Measurements from ENCODE around the gene VAV1.
"Not testable (repeated sequence)": the region's sequence is repeated elsewhere in the genome, so short reads cannot be mapped to it uniquely, and the experiment has no call there.

Gene VAV1

DNA sequence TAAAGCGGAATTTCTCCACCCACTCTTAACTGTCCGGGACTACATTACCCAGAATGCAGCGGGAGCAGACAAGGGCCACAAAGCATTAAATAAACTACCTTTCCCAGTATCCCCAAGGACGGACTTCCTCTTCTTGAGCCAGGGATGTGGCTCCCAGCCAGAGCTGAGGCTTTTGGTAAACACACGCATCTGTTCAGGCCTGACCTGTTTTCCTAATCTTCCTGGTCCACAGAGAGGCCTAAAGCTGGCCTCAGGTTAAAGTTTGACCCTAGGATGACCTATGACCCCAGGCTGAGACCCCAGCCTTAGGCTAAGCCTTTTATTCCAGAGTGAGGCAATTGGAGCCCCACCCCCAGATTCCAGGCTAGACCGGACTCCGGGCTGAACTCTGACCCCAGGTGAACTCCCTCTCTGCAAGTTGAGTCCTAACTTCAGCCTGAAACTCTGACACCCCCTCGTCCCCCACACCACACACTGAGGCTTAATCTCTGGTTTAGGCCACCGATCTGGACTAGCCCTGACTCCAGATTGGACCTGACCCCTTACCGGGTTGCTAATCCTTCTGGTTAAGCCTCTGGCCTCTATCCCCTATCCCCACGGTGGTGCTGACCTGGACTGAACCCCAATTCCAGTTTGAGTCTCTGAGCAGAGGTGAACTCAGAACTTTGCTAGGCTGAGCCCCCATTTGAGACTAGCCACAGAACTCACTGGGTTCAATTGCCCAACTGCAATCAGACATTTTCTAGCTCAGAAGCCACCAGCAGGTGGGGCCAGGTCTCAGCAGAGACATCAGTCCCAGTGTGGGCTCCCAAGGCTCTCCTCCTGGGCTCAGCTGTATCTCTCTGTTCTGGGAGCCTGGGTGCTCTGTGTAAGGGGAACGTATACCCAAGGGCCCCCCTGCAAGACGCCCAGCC lies 34.4 kb upstream of the VAV1 start:
- peak; percentile 66 for DNase-seq

DNA sequence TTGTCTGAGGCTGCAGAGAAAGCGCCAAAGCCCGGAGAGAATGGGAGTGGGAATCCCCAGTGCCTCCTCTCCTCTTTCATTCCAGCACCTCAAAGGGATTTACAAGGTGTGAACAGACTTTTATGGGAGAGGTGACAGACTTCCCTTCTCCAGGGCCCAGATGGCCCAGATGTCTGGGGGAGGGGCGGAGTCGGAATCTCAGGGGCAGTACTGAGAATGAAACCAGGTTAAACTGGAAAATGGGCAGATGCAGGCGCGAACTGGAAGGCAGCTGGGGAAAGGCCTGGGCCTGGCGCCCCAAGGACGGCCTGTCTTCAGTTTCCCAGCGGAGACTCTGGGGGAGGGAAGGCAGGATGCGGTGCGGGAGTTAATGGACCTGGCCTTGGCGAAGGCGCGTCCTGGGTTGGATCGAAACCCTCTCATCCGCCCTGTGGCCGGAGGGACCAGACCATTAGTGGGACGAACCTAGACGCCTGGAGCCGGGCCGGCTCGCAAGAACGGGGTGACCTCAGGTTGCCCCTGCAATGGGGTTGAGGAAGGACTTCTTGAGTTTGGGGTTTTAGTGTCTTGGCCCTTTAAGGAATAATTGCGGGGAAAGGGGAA lies 33.6 kb upstream of the VAV1 start:
- DNase-seq, result no peak

DNA sequence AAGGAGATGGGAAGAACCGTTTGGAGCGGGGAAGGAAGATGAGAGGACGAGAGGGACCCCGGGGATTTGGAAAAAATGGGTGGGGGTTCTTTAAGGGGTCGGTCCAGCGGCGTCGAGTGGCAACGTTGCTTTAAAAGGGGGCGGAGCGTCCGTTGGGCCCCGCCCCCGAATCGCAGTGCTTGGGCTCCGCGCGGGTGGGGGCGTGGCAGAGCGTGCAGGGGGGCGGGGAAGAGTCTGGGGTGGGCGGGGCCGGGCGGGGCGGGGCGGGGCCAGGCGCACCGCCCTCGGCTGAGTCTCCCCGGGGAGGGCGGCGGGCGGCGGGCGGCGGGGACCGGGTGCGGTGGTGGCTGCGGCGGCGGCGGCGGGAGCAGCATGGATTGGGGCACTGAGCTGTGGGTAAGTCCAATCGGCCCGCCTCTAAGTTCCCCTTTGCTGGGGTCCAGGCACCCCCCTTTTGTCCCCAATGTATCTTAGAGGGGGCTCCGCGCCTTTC lies 33.1 kb upstream of the VAV1 start, which contains the start of gene TRIP10:
Gene TRIP10, plus strand, starts transcription at position 291 of the 493 bp plus-strand sequence. Its CDS starts 82 bp downstream, at position 373.
- DNase-seq, result peak; percentile 70

DNA sequence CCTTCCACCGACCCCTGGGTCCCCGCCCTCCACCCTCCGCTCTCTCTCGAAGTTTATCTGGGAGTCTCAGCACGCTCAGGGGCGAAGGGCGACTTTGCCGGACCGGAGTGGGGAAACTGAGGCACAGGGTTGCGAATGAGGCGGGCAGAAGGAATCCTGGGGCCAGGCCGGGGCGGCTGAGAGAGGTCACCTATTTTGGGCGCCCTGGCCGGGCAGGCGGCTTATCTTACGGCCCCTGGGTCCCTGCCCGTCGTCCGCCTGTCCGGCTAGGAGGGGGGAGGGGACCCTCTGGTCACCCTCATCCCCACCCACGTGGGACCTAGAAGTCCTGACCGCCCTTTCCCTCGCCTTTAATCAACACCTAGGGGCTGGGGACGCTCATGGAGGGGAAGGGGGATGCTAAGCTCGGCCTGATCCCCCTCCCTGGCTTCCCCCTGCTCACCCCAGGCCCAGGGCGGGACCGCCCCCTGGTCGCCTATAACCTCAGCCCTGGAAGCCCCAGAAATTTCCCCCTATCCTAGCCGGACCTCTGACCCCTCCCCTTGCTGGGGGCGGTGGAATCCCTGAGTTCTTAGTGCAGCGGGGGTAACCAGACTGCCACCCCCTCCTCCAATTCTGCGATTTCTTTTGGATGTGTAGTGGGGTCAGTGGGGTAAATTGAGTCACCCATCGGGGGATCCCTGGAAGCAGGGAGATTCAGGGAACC lies 32.5 kb upstream of the VAV1 start:
- peak; percentile 71 for DNase-seq

DNA sequence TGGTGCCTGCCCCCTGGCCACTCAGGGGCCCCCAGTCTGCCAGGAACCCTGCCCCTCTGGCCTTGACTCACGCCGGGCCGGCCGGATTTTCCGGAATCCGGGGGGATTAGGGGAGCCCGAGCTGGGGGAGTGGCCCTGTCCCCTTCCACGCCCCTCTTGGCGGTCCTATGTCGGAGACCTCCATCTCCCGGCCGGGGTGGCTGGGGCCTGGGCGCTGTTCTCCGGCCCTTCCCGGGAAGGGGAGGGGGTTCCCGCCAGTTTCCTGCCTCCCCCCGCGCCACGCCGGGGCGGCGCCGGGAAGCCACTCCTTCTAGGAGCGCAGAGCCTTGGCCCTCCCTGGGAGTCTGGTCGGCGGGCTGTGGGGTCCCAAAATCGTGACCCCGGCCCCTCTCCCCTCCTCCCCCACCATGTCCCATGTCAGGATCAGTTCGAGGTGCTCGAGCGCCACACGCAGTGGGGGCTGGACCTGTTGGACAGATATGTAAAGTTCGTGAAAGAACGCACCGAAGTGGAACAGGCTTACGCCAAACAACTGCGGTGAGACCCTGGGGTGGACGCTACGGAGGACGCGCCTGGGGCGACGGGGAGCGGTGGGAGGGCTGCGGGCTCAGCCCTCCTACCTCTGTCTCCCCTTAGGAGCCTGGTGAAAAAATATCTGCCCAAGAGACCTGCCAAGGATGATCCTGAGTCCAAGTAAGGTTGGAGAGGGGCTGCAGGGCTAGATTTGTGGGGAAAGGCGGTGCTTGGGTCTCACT lies 31.7 kb upstream of the VAV1 start:
- peak; percentile 53 for DNase-seq

DNA sequence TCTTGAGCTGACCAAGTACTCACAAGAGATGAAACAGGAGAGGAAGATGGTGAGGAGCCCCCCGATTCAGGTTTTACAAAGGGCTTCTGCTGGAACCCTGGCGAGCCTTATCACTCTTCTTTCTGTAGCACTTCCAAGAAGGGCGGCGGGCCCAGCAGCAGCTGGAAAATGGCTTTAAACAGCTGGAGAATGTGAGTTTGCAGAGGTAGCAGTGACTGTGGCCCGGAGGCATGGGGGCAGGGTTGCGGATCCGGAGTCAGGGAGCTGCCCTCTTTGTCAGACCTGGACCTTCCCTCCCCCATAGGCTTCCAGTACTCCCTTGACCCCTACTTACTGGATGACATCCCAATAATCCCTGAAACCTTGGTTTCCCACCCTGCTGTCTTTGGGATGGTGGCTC lies 29.4 kb upstream of the VAV1 start:
- no peak for DNase-seq

DNA sequence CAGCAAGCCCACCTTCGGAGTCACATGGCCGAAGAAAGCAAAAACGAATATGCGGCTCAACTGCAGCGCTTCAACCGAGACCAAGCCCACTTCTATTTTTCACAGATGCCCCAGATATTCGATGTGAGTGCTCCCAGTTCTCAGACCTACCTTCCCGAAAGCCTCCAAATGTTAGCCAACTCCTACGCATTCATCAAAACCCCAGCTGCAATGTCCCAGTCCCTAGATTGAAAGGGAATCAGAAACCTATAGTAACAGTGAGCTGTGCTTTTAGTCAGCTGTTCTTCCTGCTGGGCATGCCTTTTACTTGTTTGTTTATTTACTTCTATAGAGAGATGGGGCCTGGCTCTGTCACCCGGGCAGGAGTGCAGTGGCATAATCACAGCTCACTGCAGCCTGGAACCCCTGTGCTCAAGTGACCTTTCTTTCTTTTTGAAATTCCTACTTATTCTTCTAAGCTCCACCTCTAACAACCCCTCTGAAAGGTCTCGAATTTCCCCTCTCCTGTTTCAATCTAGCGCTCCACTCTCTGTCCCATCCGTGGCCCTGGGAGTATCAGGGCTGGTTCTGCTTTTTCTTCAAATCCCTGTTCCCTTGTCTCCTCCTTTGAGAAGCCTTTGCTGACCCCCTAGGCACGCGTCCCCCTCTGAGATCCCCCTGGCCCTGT lies 28.7 kb upstream of the VAV1 start:
- no peak for DNase-seq

DNA sequence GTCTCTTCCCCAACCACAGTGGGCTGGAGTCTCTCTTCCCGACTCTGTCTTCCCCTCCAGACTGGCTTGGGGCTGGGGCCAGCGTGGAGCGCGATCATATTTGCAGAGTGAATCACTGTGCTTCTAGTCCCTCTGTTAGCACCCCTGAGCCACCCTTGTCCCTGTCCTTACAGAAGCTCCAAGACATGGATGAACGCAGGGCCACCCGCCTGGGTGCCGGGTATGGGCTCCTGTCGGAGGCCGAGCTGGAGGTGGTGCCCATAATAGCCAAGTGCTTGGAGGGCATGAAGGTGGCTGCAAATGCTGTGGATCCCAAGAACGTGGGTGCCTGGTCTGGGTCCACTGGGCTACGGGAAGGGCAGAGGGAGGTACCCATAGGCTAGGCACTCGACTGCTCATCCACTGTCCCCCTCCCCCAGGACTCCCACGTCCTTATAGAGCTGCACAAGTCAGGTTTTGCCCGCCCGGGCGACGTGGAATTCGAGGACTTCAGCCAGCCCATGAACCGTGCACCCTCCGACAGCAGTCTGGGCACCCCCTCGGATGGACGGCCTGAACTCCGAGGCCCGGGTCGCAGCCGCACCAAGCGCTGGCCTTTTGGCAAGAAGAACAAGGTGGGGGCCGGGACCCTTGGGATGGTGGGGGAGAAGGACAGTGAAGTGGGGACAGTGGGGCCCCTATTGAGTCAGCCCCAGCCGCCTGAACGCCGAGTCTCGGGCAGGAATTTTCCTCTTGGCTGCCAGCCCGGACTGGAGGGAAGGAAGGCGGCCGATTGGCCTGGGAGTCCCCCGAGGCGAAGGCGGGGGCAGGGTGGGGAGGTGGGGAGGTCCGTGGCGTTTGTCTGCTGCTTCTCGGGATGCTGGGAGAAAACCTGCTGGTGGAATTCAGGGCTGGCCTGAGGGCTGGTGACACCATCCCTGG lies 27.9 kb upstream of the VAV1 start:
- DNase-seq, result no peak

DNA sequence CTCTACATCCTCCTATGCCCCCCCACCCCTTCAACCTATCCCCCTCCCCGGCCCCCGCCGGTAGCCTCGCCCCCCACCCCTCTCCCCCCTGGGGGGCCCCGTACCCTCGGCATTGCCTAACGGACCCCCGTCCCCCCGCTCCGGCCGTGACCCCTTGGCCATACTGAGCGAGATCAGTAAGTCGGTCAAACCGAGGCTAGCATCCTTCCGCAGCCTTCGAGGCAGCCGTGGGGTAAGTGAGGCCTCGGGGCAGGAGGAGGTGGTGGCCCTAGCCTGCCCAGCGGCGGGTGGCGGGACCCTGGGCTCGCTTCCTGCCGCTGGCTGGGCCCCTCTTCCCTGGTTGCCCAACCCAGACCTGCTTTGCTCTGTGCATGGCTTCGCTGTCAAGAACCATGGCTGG lies 26.5 kb upstream of the VAV1 start:
- DNase-seq, result no peak

DNA sequence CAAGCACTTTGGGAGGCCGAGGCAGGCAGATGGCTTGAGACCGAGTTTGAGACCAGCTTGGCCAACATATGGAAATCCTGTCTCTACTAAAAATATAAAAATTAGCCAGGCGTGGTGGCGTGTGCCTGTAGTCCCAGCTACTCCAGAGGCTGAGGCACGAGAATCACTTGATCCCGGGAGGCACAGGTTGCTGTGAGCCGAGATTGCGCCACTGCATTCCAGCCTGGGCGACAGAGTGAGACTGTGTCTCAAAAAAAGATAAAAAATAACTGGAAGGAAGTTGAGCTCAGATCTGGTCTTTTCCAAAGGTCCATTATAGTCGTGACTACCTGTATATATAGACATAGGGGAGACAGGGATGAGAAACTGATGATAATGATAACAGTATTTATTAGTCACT lies 24.0 kb upstream of the VAV1 start:
- DNase-seq, result not testable (repeated sequence)

DNA sequence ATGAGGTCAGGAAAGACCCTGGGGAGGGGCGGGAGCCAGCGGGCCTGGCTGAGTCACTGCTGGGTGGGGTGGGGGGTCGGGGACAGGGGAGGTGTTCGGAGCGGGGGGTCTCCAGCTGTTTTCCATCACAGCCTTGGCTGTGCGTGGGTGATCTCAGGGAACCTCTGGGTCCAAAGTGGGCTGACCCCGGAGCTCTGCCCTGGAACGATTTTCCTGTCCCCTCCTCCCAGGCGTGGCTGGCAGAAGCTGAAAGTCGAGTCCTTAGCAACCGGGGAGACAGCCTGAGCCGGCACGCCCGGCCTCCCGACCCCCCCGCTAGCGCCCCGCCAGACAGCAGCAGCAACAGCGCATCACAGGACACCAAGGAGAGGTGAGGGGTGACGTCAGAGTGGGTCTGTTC lies 22.4 kb upstream of the VAV1 start:
- DNase-seq, result no peak

DNA sequence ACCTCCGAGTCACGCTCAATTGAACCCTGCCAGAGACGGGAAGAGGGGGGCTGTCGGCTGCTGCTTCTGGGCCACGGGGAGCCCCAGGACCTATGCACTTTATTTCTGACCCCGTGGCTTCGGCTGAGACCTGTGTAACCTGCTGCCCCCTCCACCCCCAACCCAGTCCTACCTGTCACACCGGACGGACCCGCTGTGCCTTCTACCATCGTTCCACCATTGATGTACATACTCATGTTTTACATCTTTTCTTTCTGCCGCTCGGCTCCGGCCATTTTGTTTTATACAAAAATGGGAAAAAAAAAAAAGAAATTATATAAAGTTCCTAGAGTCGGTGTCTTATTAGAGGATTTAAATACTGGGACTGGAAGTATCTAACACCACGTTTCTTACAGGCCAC lies 21.3 kb upstream of the VAV1 start:
- DNase-seq, result no peak

DNA sequence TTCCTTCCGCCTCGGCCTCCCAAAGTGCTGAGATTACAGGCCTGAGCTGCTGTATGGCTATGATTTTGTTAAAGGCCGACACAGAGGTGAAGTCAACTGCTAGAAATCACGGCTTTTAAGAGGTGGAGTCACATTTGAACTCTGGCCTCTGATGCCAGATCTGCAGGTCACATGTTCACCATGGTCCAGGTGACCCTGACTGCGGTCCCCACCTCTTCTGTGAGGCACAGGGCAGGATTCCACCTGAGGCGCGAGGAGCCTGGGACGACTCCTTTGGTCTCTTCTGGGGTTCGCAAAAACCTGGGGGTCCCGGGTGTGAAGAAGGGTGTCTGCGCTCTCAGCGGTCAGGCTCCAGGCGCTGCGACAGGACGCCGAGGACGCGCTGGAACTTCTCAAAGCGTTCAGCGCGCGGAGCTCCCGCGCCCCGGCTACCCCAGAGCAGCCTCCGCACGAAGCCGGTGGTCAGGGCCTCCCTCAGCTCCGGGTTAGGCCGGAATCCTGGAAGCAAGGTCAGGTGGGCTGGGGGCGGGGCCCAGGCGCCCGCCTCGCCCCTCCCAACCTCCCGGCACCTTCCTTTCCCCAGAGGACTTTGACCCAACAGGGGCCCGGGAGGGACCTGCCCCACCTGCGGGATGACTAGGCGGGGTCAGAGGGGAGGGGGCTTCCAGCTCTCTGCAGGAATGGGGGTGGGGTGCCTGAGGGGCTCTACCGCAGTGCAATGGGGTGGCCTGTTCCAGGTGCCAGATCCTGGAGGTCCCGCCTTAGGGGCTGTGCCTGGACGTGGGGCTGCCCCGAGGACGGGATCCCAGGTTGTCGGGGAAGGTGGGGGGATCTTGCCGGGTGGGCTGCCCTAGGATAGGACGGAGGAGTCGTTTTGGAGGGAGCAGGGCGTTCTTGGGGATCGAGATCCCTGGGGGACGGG lies 20.0 kb upstream of the VAV1 start:
- no peak for DNase-seq

DNA sequence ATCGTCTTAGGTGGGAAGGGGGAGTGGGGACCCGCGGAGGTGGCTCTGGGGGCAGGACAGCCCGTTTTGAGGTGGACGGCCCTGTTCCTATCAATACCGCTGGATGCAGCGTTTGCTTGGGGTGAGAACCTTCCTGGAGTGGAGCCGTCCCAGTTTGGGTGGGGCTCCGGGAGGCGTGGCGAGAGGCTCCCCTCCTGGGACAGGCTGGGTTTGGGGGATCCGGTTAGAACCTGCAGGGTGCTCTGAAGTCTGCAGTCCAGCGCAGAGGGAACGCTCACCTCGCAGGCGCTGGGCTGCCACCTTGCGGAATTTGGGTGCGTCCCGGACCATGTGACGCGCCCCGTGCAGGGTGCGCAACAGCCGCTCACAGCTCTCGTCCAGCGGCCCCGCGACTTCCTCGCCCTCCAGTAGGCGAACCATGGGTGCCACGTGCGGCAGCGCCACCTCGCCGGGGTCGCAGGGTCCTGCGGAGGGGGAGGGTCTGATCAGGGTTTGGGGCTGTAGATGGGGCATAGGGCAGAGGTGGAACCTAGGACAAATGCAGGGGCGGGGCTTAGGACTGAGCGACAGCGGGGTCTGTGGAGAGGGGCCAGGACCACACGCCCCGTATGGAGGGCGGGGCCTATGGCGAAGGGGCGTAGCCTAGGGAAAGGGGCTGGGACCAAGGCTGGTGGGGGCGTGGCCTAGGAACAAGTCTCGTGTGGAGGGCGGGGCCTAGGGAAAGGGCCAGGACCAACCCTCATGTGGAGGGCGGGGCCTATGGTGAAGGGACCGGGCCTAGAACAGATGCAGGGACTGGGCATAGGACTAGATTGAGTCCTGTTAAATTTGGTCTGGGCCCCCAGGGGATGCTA lies 19.1 kb upstream of the VAV1 start:
- DNase-seq, result peak; percentile 61

DNA sequence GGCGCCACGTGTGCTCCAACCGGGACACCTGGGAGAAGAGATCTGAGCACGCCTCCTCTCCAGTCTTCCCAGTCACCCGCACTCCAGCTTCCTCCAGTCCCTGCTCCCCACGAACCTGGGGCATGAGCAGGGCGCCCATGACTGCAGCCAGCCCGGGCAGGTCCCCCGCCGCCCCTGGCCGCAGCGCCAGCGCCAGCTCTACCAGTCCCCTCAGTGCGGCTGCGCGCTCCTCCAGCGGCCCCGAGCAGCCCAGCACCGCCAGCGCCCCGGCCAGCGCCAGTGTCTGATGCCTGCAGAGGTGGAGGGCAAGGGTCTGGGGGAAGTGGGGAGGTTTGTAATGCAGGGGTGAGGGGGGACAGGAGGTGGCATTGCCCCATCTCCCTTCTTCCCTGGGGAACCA lies 18.4 kb upstream of the VAV1 start:
- no peak for DNase-seq

DNA sequence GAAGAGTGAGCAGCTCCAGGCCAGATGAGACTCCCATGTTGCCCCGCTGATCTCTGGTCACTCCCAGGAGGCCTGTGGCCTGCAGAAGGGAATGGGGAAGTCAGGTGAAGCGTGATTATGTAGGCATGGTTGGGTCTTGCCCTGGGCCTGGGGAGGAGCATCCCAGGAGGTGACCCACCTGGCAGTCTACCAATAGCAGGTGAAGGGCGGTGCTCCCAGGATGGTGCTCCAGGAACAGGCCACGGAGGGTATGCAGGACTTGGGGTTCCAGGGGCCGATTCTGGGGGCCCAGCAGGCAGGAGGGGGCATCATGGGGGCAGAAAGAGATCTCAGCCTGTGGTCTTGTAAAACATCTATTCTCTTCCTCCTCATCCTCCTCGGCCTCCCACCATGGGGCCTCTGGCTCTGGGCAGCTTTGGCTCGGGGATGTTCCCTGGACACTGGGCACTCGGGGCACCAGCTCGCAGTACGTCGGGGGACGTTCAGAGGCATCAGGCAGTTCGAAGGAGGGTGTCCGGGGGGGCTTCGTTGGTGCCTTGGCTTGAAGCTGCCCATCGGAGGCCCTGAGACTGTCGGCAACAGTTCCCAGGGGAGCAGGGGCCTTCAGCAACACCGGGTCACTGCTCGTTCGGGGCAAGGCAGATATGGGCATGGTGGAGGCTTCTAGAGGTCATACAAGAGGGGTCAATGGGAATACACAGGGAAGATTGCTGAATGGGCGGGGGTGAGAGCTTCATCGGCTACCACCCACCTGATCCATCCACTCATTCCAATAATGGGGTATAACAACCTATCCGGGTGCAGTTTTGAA lies 17.6 kb upstream of the VAV1 start:
- DNase-seq, result no peak

DNA sequence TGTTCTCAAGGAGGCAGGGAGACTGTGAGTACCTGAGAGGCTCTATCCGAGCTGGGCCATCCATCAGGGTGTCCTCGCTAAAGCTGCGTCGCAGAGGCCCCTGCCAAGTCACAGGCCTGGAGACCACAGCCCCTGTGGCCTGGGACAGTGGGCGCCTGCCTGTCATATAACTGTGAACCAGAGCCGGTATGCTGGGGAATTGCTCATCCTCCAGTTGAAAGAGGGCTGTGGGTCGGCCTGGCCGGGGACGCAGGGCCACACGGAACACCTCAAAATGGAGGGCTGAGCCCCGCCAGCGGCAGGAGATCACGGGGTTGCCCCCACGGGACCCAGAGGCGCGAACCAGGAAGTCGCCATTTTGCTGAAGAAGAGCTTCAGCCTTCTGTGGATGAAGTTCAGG lies 11.9 kb upstream of the VAV1 start:
- no peak for DNase-seq

DNA sequence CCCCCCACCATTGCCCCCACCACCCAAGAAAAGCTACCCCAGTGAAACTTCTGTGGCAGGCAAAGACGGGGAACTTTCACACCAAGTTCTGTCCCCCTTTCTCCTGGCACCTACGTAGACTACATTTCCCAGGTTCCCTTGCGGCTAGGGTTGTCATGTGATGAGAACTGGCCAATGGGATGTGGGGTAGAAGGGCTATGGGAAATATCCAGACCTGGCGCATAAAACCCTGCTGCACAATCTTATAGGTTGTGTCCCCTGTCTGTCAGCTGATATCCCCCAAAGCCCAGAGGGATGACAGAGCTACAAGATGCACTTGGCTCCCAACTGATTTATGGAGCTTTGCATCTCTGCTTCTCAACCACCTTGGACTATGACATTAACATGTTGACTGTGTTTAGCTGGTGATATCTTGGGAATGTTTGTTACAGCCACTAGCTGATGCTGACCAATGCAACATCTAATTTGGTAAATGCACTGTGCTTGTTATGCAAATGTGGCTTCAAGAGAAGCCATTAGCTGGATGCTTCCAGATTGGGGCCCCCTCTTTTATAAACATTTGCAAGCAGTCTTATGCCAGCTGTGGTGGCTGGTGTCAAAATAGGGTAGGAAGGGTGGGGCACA lies 11.3 kb upstream of the VAV1 start:
- DNase-seq, result no peak

Measured in retina (tissue), 1 donor.